KMS-11 (cell line): ENCODE data around the gene WDR17.

Source experiments
- H2AFZ ChIP-seq: fragments of 200-600 bp; sonication (generic); 2 replicates; pipeline ENCODE4 v1.6.1; 2016; ENCODE audit warnings: antibody characterized with exemption, mixed run types, low read depth
- H3K27ac ChIP-seq: fragments of 200-600 bp; sonication (generic); 2 replicates; pipeline ENCODE4 v1.6.1; 2016; ENCODE audit warnings: mild to moderate bottlenecking, mixed run types
- H3K27me3 ChIP-seq: fragments of 200-600 bp; sonication (generic); 2 replicates; pipeline ENCODE4 v1.6.1; 2017; ENCODE audit warnings: mild to moderate bottlenecking, low read depth, mixed run types, moderate library complexity; ENCODE audit not compliant: insufficient read depth
- H3K36me3 ChIP-seq: fragments of 200-600 bp; sonication (generic); 2 replicates; pipeline ENCODE4 v1.6.1; 2017; ENCODE audit warnings: mild to moderate bottlenecking, mixed run types; ENCODE audit not compliant: insufficient read depth
- H3K4me1 ChIP-seq: fragments of 200-600 bp; sonication (generic); 2 replicates; pipeline ENCODE4 v1.6.1; 2016; ENCODE audit warnings: mild to moderate bottlenecking, low read depth, mixed run types; ENCODE audit not compliant: poor library complexity, severe bottlenecking
- H3K4me2 ChIP-seq: fragments of 200-600 bp; sonication (generic); 2 replicates; pipeline ENCODE4 v1.7.0; 2016; ENCODE audit warnings: mild to moderate bottlenecking, mixed run types
- H3K4me3 ChIP-seq: fragments of 200-600 bp; sonication (generic); IDR thresholded peaks from 2 replicates; pipeline ENCODE4 v1.6.1; 2017; ENCODE audit warnings: low read depth, low read length, mixed read lengths; ENCODE audit not compliant: insufficient read depth
- H3K79me2 ChIP-seq: fragments of 200-600 bp; sonication (generic); 2 replicates; pipeline ENCODE4 v1.6.1; 2016; ENCODE audit warnings: low read depth, mixed run types; ENCODE audit not compliant: insufficient read depth
- H3K9ac ChIP-seq: fragments of 200-600 bp; sonication (generic); 2 replicates; pipeline ENCODE4 v1.6.1; 2016; ENCODE audit warnings: mild to moderate bottlenecking, mixed run types
- H4K20me1 ChIP-seq: fragments of 200-600 bp; sonication (generic); 2 replicates; pipeline ENCODE4 v1.6.1; 2016; ENCODE audit warnings: mild to moderate bottlenecking, mixed run types; ENCODE audit not compliant: insufficient read depth
- TF ChIP-seq, protein P1 (sequence below): fragments of 200-600 bp; sonication (generic); conservative IDR thresholded peaks from 2 replicates; pipeline ENCODE4 v1.6.1; 2017; ENCODE audit warnings: low read depth, mild to moderate bottlenecking, antibody characterized with exemption, low read length, moderate library complexity, mixed read lengths

Gene WDR17

GRCh38 chr4:176036585-176037205, 28.9 kb upstream of the WDR17 start:
- Histone ChIP-seq H2AFZ (no peak overlapping the region), H3K4me1 (peaks cover 20% of the 10 kb centered on the region), H3K27ac (no peak overlapping the region; the same call in 1 of the 2 replicates), H3K79me2 (no peaks in the 10 kb centered on the region), H3K4me3 (no peak overlapping the region), H3K27me3 (no peaks in the 10 kb centered on the region), H3K4me2 (peak overlapping the region; percentile 30), H3K9ac (no peak overlapping the region), H3K36me3 (no peaks in the 10 kb centered on the region), H4K20me1 (0 out of 2 replicates have a peak, but pooled peaks cover 3% of the 10 kb centered on the region)
- TF ChIP-seq, protein P1, sequence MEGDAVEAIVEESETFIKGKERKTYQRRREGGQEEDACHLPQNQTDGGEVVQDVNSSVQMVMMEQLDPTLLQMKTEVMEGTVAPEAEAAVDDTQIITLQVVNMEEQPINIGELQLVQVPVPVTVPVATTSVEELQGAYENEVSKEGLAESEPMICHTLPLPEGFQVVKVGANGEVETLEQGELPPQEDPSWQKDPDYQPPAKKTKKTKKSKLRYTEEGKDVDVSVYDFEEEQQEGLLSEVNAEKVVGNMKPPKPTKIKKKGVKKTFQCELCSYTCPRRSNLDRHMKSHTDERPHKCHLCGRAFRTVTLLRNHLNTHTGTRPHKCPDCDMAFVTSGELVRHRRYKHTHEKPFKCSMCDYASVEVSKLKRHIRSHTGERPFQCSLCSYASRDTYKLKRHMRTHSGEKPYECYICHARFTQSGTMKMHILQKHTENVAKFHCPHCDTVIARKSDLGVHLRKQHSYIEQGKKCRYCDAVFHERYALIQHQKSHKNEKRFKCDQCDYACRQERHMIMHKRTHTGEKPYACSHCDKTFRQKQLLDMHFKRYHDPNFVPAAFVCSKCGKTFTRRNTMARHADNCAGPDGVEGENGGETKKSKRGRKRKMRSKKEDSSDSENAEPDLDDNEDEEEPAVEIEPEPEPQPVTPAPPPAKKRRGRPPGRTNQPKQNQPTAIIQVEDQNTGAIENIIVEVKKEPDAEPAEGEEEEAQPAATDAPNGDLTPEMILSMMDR = no peak

DNA sequence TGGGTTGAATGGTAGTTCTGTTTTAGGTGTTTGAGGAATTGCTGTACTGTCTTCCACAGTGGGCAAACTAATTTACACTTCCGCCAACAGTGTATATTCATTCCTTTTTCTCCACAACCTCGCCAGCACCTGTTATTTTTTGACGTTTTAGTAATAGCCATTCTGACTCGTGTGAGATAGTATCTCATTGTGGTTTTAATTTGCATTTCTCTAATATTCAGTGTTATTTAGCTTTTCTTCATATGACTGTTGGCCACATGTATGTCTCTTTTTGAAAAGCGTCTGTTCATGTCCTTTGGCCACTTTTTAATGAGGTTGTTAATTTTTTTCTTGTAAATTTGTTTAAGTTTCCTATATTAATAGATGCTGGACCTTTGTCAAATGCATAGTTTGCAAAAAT, 26.9 kb upstream of the WDR17 start:
- no peaks in the 10 kb centered on the region for H3K36me3 ChIP-seq
- no peak overlapping the region for H3K9ac ChIP-seq
- no peak overlapping the region for H3K27ac ChIP-seq
- no peak overlapping the region for H3K4me2 ChIP-seq
- TF ChIP-seq, protein P1 = no peak
- no peaks in the 10 kb centered on the region for H3K27me3 ChIP-seq
- H3K4me1 ChIP-seq = peaks cover 20% of the 10 kb centered on the region
- 0 out of 2 replicates have a peak, but pooled peaks cover 3% of the 10 kb centered on the region for H4K20me1 ChIP-seq
- no peak overlapping the region for H3K4me3 ChIP-seq
- H2AFZ ChIP-seq = no peak overlapping the region
- no peaks in the 10 kb centered on the region for H3K79me2 ChIP-seq

GRCh38 chr4:176042195-176042594, 23.4 kb upstream of the WDR17 start:
- no peak overlapping the region for H3K4me3 ChIP-seq
- no peak overlapping the region for H2AFZ ChIP-seq
- H4K20me1 ChIP-seq = no peaks in the 10 kb centered on the region
- peaks cover 2% of the 10 kb centered on the region for H3K4me1 ChIP-seq
- no peaks in the 10 kb centered on the region for H3K36me3 ChIP-seq
- TF ChIP-seq, protein P1 = no peak
- H3K27me3 ChIP-seq = no peaks in the 10 kb centered on the region
- H3K9ac ChIP-seq = no peak overlapping the region
- no peaks in the 10 kb centered on the region for H3K79me2 ChIP-seq
- no peak overlapping the region for H3K27ac ChIP-seq
- no peak overlapping the region for H3K4me2 ChIP-seq

GRCh38 chr4:176043838-176044588, 21.6 kb upstream of the WDR17 start:
- Histone ChIP-seq H3K79me2 (no peaks in the 10 kb centered on the region), H3K4me2 (no peak overlapping the region), H3K9ac (no peak overlapping the region), H3K27ac (no peak overlapping the region), H4K20me1 (no peaks in the 10 kb centered on the region), H3K4me3 (no peak overlapping the region), H2AFZ (no peak overlapping the region), H3K27me3 (no peaks in the 10 kb centered on the region), H3K36me3 (no peaks in the 10 kb centered on the region), H3K4me1 (no peaks in the 10 kb centered on the region)
- TF ChIP-seq, protein P1 = no peak
